SHP77 (cell line): ENCODE data around the gene ELMO2.
A peak's percentile ranks its signal among the peaks of the same experiment; 100 is the strongest.
"Not testable (repeated sequence)": the region's sequence is repeated elsewhere in the genome, so short reads cannot be mapped to it uniquely, and the experiment has no call there.

Experiments
- DNase-seq, 2 experiments: peaks; one replicate each; lab custom pipeline; 2025; lab: John Stamatoyannopoulos, UW

The ELMO2 gene

GRCh38 chr20:46406986-46407670 lies 713 bp upstream of the ELMO2 start:
- DNase-seq = peak; percentile 83 to 89

GRCh38 chr20:46402331-46402811 lies 4.0 kb downstream of the ELMO2 start:
- DNase-seq = no peak

- DNase-seq = no peak
Measured at GRCh38 chr20:46401478-46401860, 4.9 kb downstream of the ELMO2 start.

- DNase-seq = no peak
Measured at GRCh38 chr20:46400828-46401477, 5.5 kb downstream of the ELMO2 start.

- no peak for DNase-seq
Measured at GRCh38 chr20:46400253-46400652, 6.2 kb downstream of the ELMO2 start.

- DNase-seq = no peak
Measured at GRCh38 chr20:46399401-46399800, 7.0 kb downstream of the ELMO2 start.

GRCh38 chr20:46398963-46399362 lies 7.5 kb downstream of the ELMO2 start:
- no peak for DNase-seq

- no peak for DNase-seq
Measured at GRCh38 chr20:46396052-46396740, 10.2 kb downstream of the ELMO2 start.

GRCh38 chr20:46394872-46395760 lies 11.3 kb downstream of the ELMO2 start:
- DNase-seq = no peak

- DNase-seq = no peak
Measured at GRCh38 chr20:46393967-46394366, 12.4 kb downstream of the ELMO2 start.

- no peak for DNase-seq
Measured at GRCh38 chr20:46388937-46389336, 17.5 kb downstream of the ELMO2 start.

GRCh38 chr20:46388201-46388836 lies 18.1 kb downstream of the ELMO2 start:
- DNase-seq = no peak

- not testable (repeated sequence) for DNase-seq
Measured at GRCh38 chr20:46387054-46387453, 19.4 kb downstream of the ELMO2 start.

GRCh38 chr20:46378412-46379009 lies 27.9 kb downstream of the ELMO2 start:
- DNase-seq = no peak

- DNase-seq = no peak
Measured at GRCh38 chr20:46377518-46377917, 28.9 kb downstream of the ELMO2 start.

GRCh38 chr20:46376196-46376785 lies 30.1 kb downstream of the ELMO2 start:
- DNase-seq = no peak

- no peak for DNase-seq
Measured at GRCh38 chr20:46375771-46376170, 30.6 kb downstream of the ELMO2 start.

GRCh38 chr20:46374383-46374782 lies 32.0 kb downstream of the ELMO2 start:
- DNase-seq = no peak

- no peak for DNase-seq
Measured at GRCh38 chr20:46371656-46372055, 34.8 kb downstream of the ELMO2 start.

GRCh38 chr20:46368902-46369268 lies 37.5 kb downstream of the ELMO2 start:
- no peak for DNase-seq
